DMS79 treated with DMSO at 0.1 percent for 48 hours (cell line): ENCODE data around the gene IGF1R.

Source experiments
- DNase-seq: peaks from one replicate; lab custom pipeline; 2025; lab: John Stamatoyannopoulos, UW

Gene IGF1R

GRCh38 chr15:98860281-98861041 is 212.1 kb downstream of the IGF1R start:
- DNase-seq: no peak

DNA sequence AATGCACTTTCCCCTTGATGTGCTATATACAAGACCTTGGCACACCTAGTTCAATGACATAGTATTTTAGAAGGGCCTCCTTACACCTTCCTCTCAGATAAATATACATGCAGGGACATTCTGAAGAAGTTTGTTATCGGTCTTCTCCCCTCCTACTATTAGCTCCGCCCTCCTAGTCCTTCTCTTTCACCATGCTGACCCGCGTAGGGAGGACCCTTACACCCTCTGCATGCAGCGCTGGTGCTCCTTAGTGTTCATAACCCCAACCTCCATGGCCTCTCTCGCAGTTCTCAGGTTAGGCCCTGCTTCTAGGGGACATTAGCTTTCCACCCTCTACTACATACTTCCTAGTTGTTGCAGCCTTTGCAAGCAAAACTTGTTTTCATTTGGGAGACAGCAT is 212.8 kb downstream of the IGF1R start:
- DNase-seq: no peak

DNA sequence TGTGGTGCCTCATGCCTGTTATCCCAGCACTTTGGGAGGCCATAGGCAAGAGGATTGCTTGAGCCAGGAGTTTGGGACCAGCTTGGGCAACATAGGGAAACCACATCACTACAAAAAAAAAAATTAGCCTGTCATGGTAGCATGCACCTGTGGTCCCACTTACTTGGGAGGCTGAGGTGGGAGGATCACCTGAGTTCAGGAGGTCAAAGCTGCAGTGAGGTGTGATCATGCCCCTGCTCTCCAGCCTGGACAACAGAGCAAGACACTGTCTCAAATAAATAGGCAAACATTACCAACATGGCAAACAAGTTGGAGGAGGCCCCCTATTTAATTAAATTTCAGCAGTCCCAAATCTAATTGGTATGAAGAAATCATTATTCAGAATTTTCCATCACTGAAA is 215.6 kb downstream of the IGF1R start:
- DNase-seq: no peak

DNA sequence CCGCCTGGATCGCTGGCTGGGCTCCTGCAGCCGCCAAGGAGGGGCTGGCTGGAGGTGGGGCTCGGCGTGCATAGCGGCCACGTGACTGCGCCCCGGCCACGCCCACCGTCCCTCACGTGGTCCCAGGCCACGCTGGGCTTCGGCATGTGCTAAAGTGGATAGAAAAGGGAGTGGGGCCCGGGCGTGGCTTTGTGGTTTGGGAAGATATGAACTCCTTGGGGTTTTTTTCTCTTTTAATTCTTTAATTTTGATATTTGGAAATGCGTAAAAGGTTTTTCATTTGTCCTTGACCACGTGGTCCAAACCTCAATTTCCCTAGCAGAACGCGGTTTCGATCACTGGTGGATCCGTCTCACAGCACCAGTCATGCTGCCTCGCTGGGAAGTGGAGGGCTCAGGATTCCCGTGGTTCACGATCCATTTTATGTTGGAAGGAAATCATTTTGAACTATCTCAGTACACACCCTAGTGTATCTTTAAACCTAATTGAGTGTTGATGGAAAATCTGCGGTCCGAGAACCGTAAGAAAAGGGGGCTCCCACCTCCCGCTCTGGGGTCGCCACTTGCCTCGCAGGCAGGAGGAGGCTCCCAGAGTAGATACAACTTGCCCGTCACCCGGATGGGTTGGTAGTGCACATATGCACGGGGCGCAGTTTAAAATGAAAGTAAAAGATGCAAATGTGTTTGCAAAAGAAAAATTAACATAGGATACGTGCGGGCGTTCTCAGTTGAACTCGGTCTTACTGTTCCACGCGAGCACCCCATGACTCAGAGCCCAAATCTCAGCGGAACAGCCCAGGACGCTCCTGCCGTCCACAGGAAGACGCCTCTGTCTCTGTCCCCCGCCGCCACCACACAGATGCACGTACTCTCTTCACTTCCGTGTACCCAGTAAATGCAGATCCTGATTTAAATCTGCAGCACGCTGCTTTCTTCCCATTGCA is 217.3 kb downstream of the IGF1R start:
- peak; percentile 34 for DNase-seq

DNA sequence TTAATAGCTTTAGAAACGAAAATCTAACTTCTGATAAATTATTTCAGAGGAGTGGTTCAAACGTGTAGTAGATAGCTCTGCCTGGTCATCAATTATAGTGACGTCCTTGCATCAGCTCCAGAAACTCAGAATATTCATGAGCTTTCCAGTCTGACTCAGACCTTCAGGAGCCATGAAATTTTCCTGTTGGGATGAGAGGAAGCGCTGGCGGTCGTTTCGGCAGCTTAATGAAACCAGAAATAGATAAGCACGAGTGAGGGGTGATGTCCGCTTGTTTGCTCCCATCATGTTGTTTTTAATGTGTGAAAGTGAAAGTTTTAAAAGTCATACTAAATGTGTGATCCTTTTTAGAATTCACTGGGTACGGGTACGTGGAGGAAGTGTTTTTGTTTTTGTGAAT is 218.2 kb downstream of the IGF1R start:
- no peak for DNase-seq

DNA sequence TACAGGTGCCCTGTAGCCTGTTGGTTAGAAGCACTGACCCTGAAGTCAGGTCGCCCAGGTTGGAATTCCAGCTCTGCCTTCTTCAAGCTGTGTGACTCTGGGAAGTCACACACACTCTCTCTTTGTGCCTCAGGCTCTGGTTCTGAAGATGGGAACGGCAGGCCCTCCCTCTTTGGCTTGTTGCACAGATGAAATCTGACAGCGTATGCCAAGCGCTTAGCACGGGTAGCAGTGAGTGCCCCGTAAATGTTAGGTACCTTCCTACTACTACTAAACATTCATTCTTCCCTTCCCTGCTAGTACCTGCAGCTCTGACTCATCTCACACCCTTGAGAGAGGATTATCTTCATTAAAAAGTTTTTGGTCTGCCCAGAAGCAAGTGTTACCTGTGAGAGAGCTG is 220.2 kb downstream of the IGF1R start:
- no peak for DNase-seq

GRCh38 chr15:98870788-98871187 is 222.4 kb downstream of the IGF1R start:
- no peak for DNase-seq

DNA sequence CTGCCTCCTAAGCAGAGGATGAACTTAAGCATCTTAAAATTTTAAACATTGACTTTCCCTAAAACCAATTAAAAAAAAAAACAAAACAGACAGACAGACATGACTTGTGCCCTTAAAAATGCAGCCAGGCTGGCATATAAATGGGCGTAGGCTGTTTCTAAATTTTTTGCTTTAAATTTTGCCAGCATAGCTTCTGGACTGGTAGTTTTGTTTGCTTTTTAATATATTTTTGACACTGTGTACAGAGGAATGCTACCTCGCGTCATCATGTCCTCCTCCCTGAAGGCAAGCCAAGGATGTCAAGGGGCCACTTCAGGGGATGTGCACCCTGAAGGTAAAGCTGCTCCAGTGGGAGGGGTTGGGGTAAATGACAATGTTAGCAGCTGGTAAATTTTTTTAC is 224.4 kb downstream of the IGF1R start:
- DNase-seq: no peak

DNA sequence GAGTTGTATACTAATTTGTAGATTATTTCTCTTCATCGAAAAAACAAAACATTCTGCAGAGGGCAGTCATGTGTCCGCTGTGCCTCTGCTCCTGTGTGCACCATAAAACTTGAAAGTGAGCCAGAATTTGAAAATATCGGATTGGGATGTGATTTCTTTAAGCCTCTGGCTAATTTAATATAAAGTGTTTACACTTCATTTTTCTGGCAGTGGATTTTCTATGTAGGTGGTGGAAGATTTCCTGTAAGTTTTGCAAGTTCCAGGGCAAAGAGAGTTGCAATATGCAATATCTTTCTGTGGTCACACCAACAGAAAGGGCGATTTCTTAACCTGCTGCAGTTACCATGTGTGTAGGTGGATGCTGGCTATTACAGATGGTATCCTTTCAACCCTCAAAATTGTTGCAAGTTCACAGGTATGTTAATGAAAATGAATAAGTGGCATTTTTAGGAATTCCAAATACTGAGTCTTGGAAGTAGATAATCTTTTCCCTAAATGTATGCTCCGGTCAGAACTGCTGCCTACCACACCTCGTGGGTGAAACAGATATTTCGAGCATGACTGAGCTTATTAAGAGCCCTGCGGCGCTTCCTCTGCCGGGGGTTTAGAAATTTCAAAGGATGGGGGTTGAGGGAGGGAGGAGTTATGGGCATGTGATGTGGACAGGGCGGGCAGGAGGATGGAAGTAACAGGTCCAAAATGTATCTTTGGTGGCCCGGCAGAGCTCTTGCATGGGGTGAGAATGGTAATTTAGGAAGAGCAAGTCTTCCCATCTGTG is 225.3 kb downstream of the IGF1R start:
- DNase-seq: peak; percentile 10

GRCh38 chr15:98874370-98874769 is 226.0 kb downstream of the IGF1R start:
- DNase-seq: no peak

GRCh38 chr15:98874773-98875172 is 226.4 kb downstream of the IGF1R start:
- no peak for DNase-seq

GRCh38 chr15:98875309-98875708 is 227.0 kb downstream of the IGF1R start:
- no peak for DNase-seq

DNA sequence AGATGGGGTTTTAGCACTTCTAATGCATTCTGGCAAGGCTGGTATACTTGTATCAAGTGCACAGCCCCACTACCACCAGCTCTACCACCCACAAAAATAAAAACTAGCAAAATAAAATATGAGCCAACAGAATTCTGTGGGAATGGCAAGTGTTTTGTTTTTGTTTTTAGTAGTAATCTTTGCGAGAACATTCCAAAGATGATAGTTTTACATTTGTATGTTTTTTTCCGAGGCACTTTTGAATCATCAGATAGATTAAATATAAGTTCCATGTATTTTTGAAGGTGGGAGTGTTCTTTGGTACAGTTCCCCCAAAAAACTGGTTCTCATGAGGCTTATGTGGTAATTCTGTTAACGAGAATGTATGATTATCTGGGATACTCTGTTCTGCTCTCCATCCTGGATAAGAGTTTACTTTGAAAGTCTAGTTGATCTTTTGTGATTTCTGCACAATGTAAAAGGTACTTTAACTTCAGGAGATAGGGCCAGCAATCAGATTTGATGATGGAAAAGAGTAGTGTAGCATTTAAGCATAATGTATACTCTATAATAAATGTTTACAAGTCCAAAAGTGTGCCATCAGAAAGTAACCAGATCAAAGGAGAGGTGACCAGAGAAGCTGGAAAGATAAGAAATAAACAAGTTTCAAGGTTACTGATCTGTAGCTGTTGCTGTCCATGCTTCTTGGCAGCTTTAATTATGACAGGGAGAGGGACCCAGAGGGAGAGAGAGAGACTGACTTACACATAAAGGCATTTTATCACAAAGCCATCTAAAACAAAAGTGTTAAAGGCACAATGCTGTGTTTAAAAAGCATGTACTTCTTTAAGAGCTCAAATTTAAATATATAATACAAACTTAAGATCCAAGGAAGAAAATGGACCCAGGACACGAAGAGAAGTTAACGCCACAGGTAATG is 228.4 kb downstream of the IGF1R start:
- DNase-seq: no peak

- no peak for DNase-seq
Measured at GRCh38 chr15:98878172-98878571, 229.8 kb downstream of the IGF1R start.

- no peak for DNase-seq
Measured at GRCh38 chr15:98878862-98879261, 230.5 kb downstream of the IGF1R start.

GRCh38 chr15:98881526-98882520 is 233.5 kb downstream of the IGF1R start:
- no peak for DNase-seq

DNA sequence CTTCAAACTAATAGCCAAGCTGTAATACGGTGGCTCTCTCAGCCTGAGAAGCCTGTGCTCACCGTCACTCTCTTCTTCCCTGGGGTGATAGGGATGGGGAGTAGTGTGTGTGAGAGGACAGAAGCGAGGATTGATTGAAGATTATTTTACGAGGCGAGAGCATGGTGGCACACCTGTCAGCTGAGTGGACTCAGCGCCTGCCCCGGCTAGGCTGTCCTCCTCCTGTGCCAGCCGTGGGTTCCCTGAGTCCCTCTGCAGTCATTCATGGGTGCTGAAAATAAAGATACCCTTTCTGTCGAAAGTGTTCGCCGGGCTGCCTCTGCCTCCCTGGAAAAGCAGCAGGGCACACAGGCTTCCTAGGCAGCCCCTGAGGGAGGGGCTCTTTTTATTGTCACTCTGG is 235.1 kb downstream of the IGF1R start:
- DNase-seq: no peak

DNA sequence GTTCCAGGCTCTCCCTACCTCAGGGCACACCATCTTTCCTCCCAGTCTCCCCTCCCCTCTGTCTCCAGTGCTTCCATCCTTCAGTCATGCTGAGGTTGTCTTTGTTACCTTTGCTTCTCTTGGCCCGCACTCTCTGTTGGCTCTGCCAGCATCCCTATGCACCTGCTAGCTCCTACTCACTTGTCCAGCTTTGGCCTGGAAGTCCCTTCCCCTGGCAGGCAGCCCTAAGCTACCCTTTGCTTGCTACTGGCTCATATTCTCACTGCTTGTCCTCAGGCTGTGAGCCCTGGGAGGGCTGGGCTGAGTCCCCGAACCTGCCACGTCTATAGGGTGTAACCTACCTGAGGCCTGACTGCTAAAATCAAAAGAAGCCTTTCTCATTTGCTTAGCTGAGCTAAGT is 236.6 kb downstream of the IGF1R start:
- no peak for DNase-seq

- DNase-seq: no peak
Measured at GRCh38 chr15:98887976-98888375, 239.6 kb downstream of the IGF1R start.
